Progenitor cell of endocrine pancreas (in vitro differentiated cells): Measurements from ENCODE around the gene CIT. TPM values are rescaled to one million over a fixed set of nuclear protein-coding genes. Genes with fewer than 3 reads are reported as not detected.
"Not testable (repeated sequence)": the region's sequence is repeated elsewhere in the genome, so short reads cannot be mapped to it uniquely, and the experiment has no call there.

ENCODE experiments used
- DNase-seq: peaks from one replicate; pipeline ENCODE4 v3.0.0; 2021; ENCODE audit warnings: low spot score; ENCODE audit not compliant: unreplicated experiment
- H3K27ac Mint-ChIP-seq: 2 replicates; pipeline ENCODE4 v1.8.0; 2021; ENCODE audit warnings: mild to moderate bottlenecking, moderate library complexity, mixed read lengths
- H3K27me3 Mint-ChIP-seq: 2 replicates; pipeline ENCODE4 v1.8.0; 2021; ENCODE audit warnings: mixed read lengths
- H3K36me3 Mint-ChIP-seq: 2 replicates; pipeline ENCODE4 v1.8.0; 2022; ENCODE audit warnings: mixed read lengths; ENCODE audit not compliant: insufficient read depth
- H3K4me1 Mint-ChIP-seq: 2 replicates; pipeline ENCODE4 v1.8.0; 2021; ENCODE audit warnings: low read depth, mixed read lengths
- H3K4me3 Mint-ChIP-seq: 2 replicates; pipeline ENCODE4 v1.8.0; 2021; ENCODE audit warnings: low read depth, mild to moderate bottlenecking, moderate library complexity, mixed read lengths
- H3K9me3 Mint-ChIP-seq: 2 replicates; pipeline ENCODE4 v1.8.0; 2021; ENCODE audit warnings: low read depth, mixed read lengths
- CTCF ChIP-seq: fragments of 200-600 bp; sonication (generic); IDR thresholded peaks from one replicate; pipeline ENCODE4 v1.5.0; 2021; ENCODE audit warnings: antibody characterized with exemption, mild to moderate bottlenecking; ENCODE audit not compliant: unreplicated experiment
- total RNA-seq: library from RNA; stranded (reverse); gene quantifications from 2 replicates; pipeline ENCODE4 v1.2.1, GENCODE V29; 2021

The CIT gene
- total RNA-seq, 1 donor from 2014 or later, result 44.1 TPM

GRCh38 chr12:119901670-119902069 is 24.6 kb upstream of the CIT start:
- Mint-ChIP-seq H3K27me3 (peaks cover 3% of the 10 kb centered on the region), H3K27ac (no peak overlapping the region), H3K9me3 (no peaks in the 10 kb centered on the region), H3K36me3 (no peaks in the 10 kb centered on the region), H3K4me1 (no peaks in the 10 kb centered on the region), H3K4me3 (no peak overlapping the region)
- DNase-seq, result no peak
- no peak for TF ChIP-seq CTCF

- no peaks in the 10 kb centered on the region for H3K36me3 Mint-ChIP-seq
- DNase-seq, result no peak
- peaks cover 3% of the 10 kb centered on the region for H3K9me3 Mint-ChIP-seq
- no peak overlapping the region for H3K27ac Mint-ChIP-seq
- no peak for TF ChIP-seq CTCF
- no peaks in the 10 kb centered on the region for H3K4me1 Mint-ChIP-seq
- H3K27me3 Mint-ChIP-seq, result peaks cover 3% of the 10 kb centered on the region
- H3K4me3 Mint-ChIP-seq, result no peak overlapping the region
These were observed 17.8 kb upstream of the CIT start for GRCh38 chr12:119894916-119895315.

- not testable (repeated sequence) for H3K4me1 Mint-ChIP-seq, H3K9me3 Mint-ChIP-seq, H3K27ac Mint-ChIP-seq, H3K36me3 Mint-ChIP-seq, H3K4me3 Mint-ChIP-seq, DNase-seq, H3K27me3 Mint-ChIP-seq
These were observed 15.5 kb upstream of the CIT start for GRCh38 chr12:119892611-119893010.

- no peak for DNase-seq
- Mint-ChIP-seq H3K9me3 (no peaks in the 10 kb centered on the region), H3K36me3 (no peaks in the 10 kb centered on the region), H3K27me3 (peaks cover 9% of the 10 kb centered on the region), H3K4me1 (no peaks in the 10 kb centered on the region), H3K27ac (no peak overlapping the region), H3K4me3 (no peak overlapping the region)
- no peak for TF ChIP-seq CTCF
These were observed 8.4 kb upstream of the CIT start for GRCh38 chr12:119885549-119885948.

- not testable (repeated sequence) for H3K4me1 Mint-ChIP-seq, H3K27ac Mint-ChIP-seq, H3K27me3 Mint-ChIP-seq, DNase-seq, H3K9me3 Mint-ChIP-seq, H3K4me3 Mint-ChIP-seq, H3K36me3 Mint-ChIP-seq
These were observed 6.7 kb upstream of the CIT start for GRCh38 chr12:119883791-119884190.

- TF ChIP-seq CTCF, result no peak
- no peaks in the 10 kb centered on the region for H3K4me1 Mint-ChIP-seq
- no peak overlapping the region for H3K27ac Mint-ChIP-seq
- no peaks in the 10 kb centered on the region for H3K36me3 Mint-ChIP-seq
- H3K4me3 Mint-ChIP-seq, result no peak overlapping the region
- H3K27me3 Mint-ChIP-seq, result peaks cover 9% of the 10 kb centered on the region
- no peaks in the 10 kb centered on the region for H3K9me3 Mint-ChIP-seq
- no peak for DNase-seq
These were observed 6.1 kb upstream of the CIT start for GRCh38 chr12:119883237-119883636.
